GM21528 (cell line): ENCODE measurements around the gene FAM111A.
"Not testable (repeated sequence)": the region's sequence is repeated elsewhere in the genome, so short reads cannot be mapped to it uniquely, and the experiment has no call there.

Experiments
- ATAC-seq: cut with Tn5 transposase; IDR thresholded peaks from one replicate; pipeline ENCODE4 v1.9.1; 2021; ENCODE audit warnings: mild to moderate bottlenecking, moderate library complexity; ENCODE audit not compliant: unreplicated experiment, low FRiP score

FAM111A gene, protein sequence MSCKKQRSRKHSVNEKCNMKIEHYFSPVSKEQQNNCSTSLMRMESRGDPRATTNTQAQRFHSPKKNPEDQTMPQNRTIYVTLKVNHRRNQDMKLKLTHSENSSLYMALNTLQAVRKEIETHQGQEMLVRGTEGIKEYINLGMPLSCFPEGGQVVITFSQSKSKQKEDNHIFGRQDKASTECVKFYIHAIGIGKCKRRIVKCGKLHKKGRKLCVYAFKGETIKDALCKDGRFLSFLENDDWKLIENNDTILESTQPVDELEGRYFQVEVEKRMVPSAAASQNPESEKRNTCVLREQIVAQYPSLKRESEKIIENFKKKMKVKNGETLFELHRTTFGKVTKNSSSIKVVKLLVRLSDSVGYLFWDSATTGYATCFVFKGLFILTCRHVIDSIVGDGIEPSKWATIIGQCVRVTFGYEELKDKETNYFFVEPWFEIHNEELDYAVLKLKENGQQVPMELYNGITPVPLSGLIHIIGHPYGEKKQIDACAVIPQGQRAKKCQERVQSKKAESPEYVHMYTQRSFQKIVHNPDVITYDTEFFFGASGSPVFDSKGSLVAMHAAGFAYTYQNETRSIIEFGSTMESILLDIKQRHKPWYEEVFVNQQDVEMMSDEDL

DNA sequence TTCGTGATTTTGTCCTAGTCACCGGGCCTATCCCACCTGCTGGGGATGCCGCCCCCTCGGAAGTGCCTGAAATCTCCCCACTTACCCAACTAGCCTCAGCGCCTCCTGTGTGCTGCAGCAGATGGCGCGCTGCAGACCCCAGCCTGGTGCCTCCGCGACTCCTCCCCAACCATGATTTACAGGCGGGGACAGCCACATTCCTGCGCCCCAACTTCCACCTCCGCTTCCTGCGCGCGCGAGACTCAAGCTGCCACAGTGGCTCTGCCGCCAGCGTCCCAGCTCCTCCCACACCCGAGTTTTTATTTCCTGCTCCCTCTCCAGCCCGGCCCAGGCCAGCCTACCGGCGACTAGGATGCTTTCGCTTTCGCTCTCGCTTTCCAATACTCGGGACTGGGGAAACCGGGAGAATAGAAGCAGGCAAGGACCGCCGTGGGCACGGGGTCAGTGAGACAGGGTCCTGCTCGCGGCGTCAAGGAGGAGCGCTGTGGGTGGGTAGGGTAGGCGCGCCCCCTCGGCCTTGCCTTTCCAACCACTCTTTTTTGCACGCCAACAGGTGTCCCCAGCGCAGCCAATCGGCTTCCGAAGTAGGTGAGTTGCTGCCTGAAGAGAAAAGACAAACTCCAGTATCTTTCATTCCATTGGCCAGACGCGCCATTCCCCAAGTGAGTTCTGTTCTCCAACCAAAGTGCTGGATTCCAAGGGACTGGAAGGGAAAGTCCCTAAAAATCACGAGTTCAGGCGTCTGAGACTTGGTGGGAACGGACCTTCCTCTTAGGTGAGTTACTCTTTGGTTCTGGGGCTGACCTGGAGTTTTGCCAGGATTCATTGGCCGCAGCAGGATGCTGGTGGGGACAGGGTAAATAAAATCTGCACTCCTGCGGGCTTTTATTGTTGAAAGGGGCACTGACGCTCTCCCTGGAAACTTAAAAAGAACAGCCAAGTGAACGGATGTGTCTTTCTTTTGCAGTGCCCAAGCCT lies at the start of gene FAM111A:
TSS of gene FAM111A (plus strand) at position 327 of the 978 bp plus-strand sequence. CDS start 6,017 bp downstream, outside the sequence.
- peak; percentile 83 for ATAC-seq

DNA sequence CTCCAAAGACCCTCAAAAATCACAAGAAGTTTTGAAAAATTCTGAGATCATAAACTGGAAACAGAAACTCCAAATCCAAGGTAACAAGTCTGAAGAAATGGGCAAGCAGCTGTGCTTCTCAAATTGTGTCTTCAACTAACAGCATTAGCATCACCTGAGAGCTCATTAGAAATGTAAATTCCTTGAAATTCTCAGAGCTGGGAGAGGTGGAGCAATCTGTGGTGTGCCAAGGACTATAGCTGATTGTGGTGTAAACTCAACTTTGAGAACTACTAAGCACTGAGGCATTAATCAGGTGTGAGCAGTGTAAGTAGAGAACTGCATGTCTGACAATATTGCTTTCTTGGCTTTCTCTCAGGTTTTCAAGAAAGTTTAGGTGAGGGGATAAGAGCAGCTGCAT lies 49.1 kb upstream of the FAM111A start:
- not testable (repeated sequence) for ATAC-seq

DNA sequence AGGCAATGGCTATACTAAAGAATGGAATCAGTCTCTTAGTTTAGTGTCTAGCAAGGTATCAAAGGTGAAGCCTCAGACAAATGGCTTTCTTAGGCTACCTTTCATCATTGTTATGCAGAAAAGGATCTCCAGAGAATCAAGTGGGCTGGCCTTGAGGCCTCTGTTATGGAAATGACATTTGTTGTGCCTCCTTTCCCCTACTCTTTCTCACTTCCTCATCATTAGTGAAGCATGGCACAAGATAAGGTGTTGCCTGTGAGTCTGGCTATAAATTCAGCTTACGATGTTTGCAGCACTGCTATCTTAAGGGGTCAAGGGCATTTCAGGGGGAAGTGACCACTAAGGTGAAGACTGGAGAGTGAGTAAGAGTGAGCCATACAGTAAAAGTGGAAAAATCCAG lies 47.4 kb upstream of the FAM111A start:
- ATAC-seq = peak; percentile 74

DNA sequence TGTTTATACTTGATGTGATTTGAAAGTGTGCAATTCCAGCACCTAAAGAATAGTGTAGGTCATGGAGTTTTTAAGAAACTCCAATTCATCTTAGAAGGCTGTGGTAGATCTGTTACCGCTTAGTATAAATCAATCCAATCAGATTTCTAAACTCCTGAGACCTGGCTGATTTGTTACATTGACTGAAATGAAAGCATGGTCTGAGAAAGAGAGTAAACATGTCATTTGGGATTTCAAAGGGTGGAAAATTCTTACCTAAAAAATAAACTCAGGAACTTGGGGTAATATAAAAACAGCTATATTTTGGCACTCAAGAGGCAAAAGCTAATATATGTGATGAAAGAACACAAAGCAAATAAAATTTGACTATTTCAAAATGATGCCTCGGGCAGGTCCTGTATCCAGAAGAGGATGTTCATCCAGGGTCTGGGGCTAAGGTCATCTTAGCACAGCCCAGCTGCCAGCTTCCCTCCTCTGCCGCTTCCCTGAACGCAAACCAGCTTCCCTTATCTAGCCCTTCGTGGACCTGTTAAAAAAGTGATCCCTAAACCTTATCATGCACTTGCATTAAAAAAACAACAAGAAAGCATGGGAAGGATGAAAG lies 46.6 kb upstream of the FAM111A start:
- not testable (repeated sequence) for ATAC-seq

DNA sequence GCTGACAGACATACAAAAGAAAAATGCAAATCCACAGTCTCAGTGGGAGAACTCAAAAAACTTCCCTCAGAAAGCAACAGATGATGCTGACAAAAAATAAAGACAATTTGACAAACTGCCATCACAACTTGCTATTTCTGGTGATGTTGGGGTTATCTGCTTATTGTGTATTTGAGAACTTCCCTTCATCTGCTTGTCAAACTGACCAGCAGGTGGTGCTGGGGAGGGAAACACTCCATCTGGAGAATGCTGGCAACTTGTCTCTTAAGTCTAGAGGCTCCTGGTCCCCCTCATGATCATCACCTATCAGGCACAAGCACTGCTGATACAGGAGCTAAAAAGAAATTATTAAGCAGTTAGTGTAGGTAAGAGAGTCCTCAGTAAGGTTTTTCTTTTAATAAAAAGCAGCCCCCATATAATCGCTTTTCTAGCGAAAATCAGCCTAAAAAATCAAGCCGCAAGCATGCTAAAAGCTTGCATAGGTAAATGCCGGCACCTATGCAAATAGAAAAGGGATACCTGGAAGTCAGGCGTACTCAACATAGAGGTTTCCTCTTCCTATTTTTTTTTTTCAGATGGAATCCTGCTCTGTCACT lies 45.4 kb upstream of the FAM111A start:
- no peak for ATAC-seq

DNA sequence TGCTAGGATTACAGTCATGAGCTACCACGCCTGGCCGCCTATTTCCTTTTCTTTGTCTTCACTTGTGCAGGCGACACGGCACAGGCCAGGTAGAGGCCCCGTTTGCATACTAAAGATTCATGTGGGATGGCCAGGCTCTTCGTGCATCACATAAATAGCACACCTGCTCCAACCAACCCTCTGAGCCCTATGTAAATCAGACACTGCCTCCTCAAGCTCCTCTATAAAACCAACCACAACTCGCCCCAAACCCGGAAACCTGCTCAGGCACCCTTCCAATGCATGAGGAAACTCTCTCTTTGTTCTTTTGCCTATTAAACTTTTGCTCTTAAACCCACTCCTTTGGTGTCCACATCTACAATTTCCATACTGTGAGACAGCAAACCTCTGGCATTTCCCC lies 44.7 kb upstream of the FAM111A start:
- not testable (repeated sequence) for ATAC-seq

DNA sequence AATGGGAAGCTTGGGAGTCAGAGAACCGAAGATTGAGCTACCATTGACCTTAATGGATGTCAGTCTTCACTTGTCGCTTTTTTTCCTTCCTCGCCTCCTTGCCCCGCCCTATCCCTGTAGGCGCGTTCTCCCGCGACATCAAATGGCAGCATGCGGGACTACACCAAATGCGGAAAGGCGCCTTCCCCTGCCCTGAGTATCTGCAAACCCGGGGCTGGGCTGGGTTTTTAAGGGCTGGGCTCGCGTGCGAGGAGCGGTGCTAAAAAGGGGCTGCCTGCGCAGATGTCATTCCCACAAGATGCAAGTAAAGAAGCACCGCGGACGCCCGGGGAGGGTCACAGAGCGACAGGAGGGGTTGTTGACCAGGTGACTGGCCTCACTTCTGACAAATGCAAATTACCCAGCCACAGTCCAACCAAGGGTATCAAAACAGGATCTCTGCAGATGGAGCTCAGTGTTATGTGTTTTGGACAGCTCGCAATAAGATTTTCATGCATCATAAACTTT lies 40.3 kb upstream of the FAM111A start:
- ATAC-seq = peak; percentile 75

DNA sequence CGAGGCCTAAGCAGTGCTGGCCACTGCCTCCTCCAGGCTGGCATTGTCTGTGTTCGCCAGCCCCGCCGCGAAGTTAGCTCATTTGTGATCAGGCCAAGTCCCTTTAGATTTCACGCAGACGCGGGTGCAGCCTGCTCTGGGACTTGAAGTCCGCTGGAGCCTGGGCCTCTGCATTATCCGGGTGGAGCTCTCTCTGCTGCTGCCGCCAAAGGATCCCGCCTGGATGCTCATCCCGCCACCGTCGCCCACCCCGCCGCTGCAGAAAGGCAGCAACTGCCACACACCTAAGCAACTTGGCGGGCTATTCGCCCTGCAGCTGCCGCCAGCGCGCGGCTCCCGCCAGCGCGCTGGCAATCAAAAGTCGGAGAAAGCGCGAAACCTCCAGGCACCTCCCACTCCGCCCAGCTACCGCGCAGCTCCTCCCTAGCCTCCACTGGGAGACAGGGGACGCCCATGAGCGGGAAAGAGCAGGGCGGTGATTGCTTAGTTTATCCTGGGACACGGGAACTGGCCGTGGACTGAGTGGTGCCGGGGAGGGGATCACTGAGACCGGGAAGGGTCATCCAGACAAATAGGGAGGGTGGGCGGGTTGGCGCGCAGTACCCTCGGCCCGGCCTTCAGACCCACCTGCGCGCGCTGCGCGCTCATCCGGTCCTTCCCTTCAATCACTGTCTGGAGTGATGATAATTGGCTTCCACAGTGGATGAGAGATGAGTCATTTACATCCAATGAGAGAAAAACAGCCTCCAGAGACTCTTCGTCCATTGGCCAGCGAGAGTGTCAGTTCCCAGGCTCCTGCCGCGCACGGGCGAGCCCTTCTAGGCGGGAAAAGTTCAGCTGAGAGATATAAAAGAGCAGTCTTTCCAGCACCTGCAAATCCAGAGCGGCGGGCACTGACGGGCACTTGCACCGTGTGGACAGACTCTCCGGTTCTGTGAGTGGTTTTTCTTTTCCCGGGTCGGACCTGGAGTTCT lies 36.0 kb upstream of the FAM111A start, which contains the start of gene FAM111B:
TSS of gene FAM111B (plus strand) at position 875 of the 974 bp plus-strand sequence. CDS start 2,389 bp downstream, outside the sequence.
- ATAC-seq = peak; percentile 74

DNA sequence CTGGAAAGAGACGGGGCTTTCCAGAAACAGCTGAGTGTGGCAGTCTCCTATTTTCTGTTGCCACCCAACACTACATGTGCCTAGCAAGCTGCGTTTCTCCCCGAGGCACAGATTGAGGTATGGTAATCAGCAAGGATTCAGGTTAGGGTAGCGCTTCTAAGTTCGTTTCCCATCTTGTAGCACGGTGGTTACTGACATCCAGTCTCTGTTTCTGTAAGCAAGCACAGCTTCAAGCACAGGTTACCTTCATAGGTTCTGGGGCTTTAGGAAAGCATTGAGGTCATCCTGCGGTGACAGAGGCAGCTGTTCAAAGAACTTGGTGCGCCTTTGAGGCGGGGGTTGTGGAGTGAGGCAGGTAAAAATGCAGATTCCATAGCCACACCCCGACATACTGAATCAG lies 34.9 kb upstream of the FAM111A start:
- ATAC-seq = not testable (repeated sequence)

DNA sequence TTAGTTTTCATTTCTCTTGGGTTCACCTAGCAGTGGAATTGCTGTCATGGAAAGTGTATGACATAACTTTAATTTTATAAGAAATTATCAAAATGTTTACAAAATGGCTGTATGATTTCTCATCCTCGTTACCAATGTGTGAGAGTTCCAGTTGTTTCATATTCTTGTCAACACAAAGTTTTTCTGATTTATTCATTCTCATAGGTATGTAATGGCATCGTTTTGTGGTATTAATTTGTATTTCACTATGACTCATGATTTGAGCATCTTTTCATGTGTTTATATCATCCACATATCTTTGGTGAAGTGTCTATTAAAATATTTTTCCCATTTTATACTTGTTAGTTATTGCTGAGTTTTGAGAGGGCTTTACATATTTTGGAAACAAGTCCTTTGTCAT lies 30.2 kb upstream of the FAM111A start:
- no peak for ATAC-seq

DNA sequence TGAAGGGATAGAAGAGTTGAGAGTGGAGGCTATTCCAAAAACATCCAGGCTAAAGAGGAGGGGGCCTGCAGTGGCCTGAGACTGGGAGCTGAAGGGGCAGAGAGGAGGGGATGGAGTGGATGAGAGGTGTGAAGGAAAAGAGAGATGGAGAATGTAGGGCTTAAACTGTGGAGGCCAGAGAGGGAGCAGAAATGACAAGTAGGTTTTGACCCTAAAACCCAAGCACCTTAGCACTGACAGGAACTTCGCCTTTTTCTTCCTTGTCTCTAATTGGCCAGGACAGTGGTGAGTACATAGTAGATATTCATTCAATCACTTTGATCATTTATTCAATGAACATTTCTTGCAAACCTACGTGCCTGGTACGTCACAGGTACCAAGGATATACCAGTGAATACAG lies 28.3 kb upstream of the FAM111A start:
- no peak for ATAC-seq

DNA sequence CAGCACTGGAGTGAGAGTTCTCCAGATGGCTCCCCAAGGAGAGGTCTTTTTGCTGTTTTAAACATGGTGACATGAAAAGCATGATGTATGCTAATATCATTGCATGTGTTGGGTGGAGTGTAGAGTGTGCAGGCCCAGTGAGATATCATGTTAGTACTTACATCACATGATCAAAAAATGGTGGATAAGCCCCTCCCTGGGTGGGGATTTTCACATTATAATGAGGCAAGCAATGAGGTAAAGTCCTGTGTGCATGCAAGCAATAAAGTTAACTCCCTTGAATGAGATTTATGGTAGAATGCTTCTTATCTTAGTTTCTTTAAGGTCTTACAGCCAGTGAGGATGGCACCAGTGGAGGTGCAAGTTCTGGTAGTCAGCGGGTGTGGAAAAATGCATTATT lies 27.1 kb upstream of the FAM111A start:
- no peak for ATAC-seq

DNA sequence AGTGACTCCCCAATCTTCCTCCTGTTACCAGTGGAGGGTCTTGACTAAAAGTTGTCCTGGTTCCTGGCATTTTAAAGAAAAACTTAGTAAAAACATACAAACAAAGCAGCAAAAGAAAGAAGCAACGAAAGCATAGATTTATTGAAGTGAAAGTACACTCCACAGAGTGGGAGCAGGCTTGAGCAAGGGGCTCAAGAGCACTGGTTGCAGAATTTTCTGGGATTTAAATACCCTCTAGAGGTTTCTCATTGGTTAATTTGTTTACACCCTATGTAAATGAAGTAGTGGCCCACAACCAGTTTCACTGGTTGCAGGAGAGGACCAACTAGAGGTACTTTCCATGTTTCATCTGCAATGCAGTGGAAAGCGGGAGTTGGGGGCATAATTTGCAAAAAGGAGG lies 24.9 kb upstream of the FAM111A start:
- no peak for ATAC-seq

DNA sequence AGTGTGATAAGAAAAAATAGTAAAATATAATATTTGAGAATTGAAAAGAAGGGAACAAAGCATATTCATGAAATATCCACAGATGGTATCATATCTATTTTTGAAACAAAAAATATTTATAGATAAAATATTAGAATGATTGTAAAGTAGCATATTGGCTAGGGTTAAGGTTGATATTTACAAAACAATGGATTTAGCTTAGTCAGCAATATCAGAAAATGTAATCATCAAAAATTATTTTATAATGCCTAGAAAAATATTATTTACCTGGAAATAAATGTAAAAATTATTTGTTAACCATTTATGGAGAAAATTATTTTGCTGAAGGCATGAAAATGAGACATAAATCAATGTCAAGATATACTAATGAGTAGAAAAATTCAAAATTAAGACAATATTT lies 22.8 kb upstream of the FAM111A start:
- ATAC-seq = no peak

DNA sequence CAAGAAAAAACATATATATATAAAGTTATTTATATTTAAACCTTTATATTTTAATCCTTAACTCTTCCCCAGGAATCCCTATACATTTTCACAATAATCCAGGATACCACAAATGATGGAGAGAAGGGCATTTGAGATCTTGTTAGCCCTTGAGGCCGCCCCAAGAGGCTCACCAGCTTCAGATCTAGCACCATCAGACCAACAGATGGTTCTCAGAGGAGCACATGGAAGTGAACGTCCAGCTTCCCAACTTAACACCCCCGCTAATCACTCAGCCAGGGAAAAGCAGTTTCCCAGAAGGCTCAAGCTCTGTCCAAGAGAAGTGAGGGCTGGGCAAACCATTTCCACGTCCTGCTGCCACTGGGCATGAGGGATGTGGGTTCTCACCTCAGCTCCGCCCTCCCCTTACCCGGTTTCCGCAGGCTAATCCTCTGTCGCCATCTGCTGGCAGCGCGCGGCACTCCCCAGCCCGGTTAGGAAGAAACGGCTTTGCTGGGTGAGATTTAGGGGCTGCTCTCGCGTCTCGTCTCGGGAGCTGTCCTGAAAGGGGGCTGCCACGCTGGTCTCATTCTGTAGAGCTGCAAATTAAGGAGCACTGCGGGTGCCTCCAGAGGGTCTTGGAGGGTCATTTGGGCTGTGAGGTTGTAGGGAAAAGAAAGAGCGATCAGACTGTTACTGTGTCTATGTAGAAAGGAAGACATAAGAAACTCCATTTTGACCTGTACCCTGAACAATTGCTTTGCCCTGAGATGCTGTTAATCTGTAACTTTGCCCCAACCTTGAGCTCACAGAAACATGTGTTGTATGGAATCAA lies 6.8 kb upstream of the FAM111A start:
- ATAC-seq = peak; percentile 94

DNA sequence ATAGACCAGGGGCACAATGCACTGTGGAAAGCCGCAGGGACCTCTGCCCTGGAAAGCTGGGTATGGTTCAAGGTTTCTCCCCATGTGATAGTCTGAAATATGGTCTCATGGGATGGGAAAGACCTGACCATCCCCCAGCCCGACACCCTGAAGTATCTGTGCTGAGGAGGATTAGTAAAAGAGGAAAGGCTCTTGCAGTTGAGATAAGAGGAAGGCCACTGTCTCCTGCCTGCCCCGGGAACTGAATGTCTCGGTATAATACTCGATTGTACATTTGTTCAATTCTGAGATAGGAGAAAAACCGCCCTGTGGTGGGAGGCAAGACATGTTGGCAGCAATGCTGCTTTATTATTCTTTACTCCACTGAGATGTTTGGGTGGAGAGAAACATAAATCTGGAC lies 6.1 kb upstream of the FAM111A start:
- not testable (repeated sequence) for ATAC-seq

DNA sequence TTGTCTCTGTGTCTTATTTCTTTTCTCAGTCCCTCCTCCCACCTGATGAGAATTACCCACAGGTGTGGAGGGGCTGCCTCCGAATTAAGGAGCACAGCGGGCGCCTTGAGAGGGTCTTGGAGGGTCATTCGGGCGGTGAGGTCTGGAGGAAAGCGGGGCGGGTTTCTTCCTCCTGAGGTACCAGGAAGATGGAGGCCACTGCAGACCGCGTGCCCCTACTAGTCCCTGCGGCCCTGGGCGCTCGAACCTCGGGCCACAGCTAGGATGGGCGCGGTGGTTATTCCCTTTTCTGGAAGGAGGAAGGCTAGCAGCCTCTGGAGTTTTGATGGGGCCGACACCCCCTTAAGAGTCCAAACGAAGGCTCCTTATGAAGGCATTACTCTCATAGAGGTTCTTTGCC lies 5.5 kb upstream of the FAM111A start:
- ATAC-seq = no peak

DNA sequence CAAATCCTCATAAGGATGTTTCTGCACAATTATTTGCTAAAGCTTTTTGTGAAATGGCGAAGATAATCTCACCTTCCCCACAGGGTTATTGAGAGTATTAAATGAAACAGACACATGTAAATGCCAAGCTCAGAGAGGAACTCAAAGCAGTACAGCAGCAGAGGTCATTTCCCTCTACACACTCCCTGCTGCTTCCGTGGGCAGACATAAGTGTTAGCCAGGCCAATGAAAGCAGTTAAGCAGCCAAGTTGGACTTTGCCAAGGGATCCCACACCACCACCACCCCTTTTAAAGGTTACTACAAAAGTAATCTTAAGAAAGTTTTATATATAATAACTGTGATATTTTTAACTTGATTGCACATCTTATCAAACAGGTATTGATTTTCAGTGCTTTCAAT lies 4.0 kb upstream of the FAM111A start:
- no peak for ATAC-seq
